A673 (cell line): ENCODE data around the gene GORASP1. TPM values are rescaled to one million over a fixed set of nuclear protein-coding genes. Genes with fewer than 3 reads are reported as not detected.

ENCODE experiments used
- BruUV-seq: library from RNA; stranded (reverse); fragments of 400-500 nt; replicated peaks from 2 replicates; lab custom pipeline; 2021; lab: Mats Ljungman, UMichigan
- CTCF ChIA-PET: fragments of 300-600 bp; sonication (Branson Sonifier 250); formaldehyde crosslinking; loops from one replicate; lab custom pipeline; 2022; ENCODE audit warnings: antibody characterized with exemption; lab: Charles Lee
- POLR2A ChIA-PET: fragments of 300-600 bp; sonication (Branson Sonifier 250); formaldehyde crosslinking; loops from one replicate; lab custom pipeline; 2022; ENCODE audit warnings: antibody characterized with exemption; ENCODE audit not compliant: low non-redundant PET; lab: Charles Lee
- DNase-seq: peaks from one replicate; pipeline ENCODE4 v3.0.0-alpha.2; 2015; ENCODE audit warnings: low spot score
- H3K27ac ChIP-seq: fragments of 200-600 bp; sonication (generic); 2 replicates; pipeline ENCODE4 v1.5.1; 2016; ENCODE audit warnings: mixed run types, low read depth, mild to moderate bottlenecking, mixed read lengths, antibody characterized with exemption, low read length; ENCODE audit not compliant: poor library complexity, severe bottlenecking
- H3K27me3 ChIP-seq: fragments of 200-600 bp; sonication (generic); replicated peaks from 2 replicates; pipeline ENCODE4 v1.6.1; 2017; ENCODE audit warnings: mixed run types, low read depth, mild to moderate bottlenecking, mixed read lengths, antibody characterized with exemption, low read length; ENCODE audit not compliant: insufficient read depth, poor library complexity
- H3K36me3 ChIP-seq: fragments of 200-600 bp; sonication (generic); 2 replicates; pipeline ENCODE4 v1.6.1; 2016; ENCODE audit warnings: mixed run types, mild to moderate bottlenecking, mixed read lengths, antibody characterized with exemption, low read length; ENCODE audit not compliant: insufficient read depth, poor library complexity, severe bottlenecking
- H3K4me1 ChIP-seq: fragments of 200-600 bp; sonication (generic); 2 replicates; pipeline ENCODE4 v1.6.1; 2017; ENCODE audit warnings: mixed run types, mild to moderate bottlenecking, mixed read lengths, antibody characterized with exemption, low read length; ENCODE audit not compliant: insufficient read depth, poor library complexity, severe bottlenecking
- H3K4me3 ChIP-seq: fragments of 200-600 bp; sonication (generic); 2 replicates; pipeline ENCODE4 v1.5.1; 2016; ENCODE audit warnings: low read depth, mixed run types, mild to moderate bottlenecking, mixed read lengths, low read length; ENCODE audit not compliant: poor library complexity, severe bottlenecking
- H3K9me3 ChIP-seq: fragments of 200-600 bp; sonication (generic); 2 replicates; pipeline ENCODE4 v1.6.1; 2016; ENCODE audit warnings: mixed run types, low read depth, mild to moderate bottlenecking, mixed read lengths, antibody characterized with exemption, low read length; ENCODE audit not compliant: poor library complexity, severe bottlenecking
- CTCF ChIP-seq: fragments of 300-800, 200-600 bp; sonication (generic); conservative IDR thresholded peaks from 2 replicates; pipeline ENCODE4 v1.5.1; 2017; ENCODE audit warnings: low read depth, mild to moderate bottlenecking, antibody characterized with exemption, low read length, moderate library complexity, mixed read lengths
- EZH2 ChIP-seq: fragments of 200-600 bp; sonication (generic); IDR thresholded peaks from 2 replicates; pipeline ENCODE4 v1.6.1; 2017; ENCODE audit warnings: borderline replicate concordance, low read depth, mild to moderate bottlenecking, mixed read lengths, antibody characterized with exemption, low read length; ENCODE audit not compliant: poor library complexity, severe bottlenecking
- intact Hi-C: fragments of 100-400 bp; cut with micrococcal nuclease; formaldehyde crosslinking; loops from one replicate; pipeline ENCODE4 v1.10.0; 2022; ENCODE audit not compliant: unreplicated experiment
- total RNA-seq: library from RNA; stranded (reverse); gene quantifications from 2 replicates; pipeline ENCODE4 v1.2.3, GENCODE V29; 2021

GORASP1 gene
- total RNA-seq, 1 experiment from 2014 or later = 24.3 TPM

GRCh38 chr3:39142067-39142466 lies 34.6 kb upstream of the GORASP1 start:
- no TSS peak for BruUV-seq
- POLR2A ChIA-PET = no interaction called here

GRCh38 chr3:39141171-39141995 lies 34.0 kb upstream of the GORASP1 start:
- Histone ChIP-seq H3K4me3 (no peak overlapping the region), H3K4me1 (no peaks in the 10 kb centered on the region), H3K27me3 (no peaks in the 10 kb centered on the region), H3K36me3 (peaks cover 22% of the 10 kb centered on the region), H3K27ac (no peak overlapping the region), H3K9me3 (no peaks in the 10 kb centered on the region)
- ChIA-PET POLR2A (no interaction called here), CTCF (no interaction called here)
- no TSS peak for BruUV-seq
- intact Hi-C loops = no loop called here
- TF ChIP-seq CTCF = no peak
- no peak for TF ChIP-seq EZH2
- no peak for DNase-seq

More at GRCh38 chr3:39142067-39142466, 34.6 kb upstream of the GORASP1 start:
- DNase-seq = no peak
- intact Hi-C loops = no loop called here
- Histone ChIP-seq H3K9me3 (no peaks in the 10 kb centered on the region), H3K27ac (no peak overlapping the region), H3K27me3 (no peaks in the 10 kb centered on the region), H3K4me3 (no peak overlapping the region), H3K4me1 (peaks cover 4% of the 10 kb centered on the region), H3K36me3 (peaks cover 22% of the 10 kb centered on the region)
- CTCF ChIA-PET = no interaction called here
- TF ChIP-seq CTCF (no peak), EZH2 (no peak)

DNA sequence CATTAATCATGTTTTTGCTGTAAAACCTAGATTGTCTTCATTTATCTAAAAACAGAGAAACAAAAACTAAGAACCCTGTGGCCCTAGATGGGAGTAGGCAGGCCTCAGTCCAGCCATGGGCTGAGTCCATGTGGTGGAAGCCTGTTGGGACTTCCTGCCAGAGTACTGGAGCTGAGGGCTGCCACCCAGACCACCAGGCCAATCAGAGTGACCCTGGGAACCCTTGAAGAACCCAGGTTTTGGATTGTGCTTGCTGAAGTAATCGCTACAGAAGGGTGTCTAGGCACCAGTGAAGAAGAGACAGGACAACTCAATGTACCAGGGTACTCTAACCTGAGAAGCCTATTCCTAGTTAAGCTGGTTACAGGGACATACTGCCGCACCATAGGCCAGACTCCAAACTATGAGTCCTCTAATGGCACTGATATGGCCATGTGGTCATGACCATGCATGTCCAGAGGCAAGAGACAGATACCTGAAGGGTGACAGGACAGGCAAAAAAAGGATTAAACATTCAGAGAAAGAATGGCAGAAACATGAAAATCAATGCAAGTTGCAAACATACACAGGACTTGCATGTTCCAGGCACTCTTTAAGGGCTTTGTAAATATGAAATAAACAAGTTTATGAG lies 33.0 kb upstream of the GORASP1 start:
- intact Hi-C loops = no loop called here
- Histone ChIP-seq H3K4me3 (no peak overlapping the region), H3K9me3 (no peaks in the 10 kb centered on the region), H3K36me3 (peaks cover 18% of the 10 kb centered on the region), H3K27ac (no peak overlapping the region), H3K4me1 (no peaks in the 10 kb centered on the region), H3K27me3 (no peaks in the 10 kb centered on the region)
- DNase-seq = no peak
- ChIA-PET POLR2A (no interaction called here), CTCF (no interaction called here)
- no peak for TF ChIP-seq EZH2
- no peak for TF ChIP-seq CTCF
- BruUV-seq = no TSS peak
